A673 (cell line): ENCODE measurements around the gene ZNF716. TPM values are rescaled to one million over a fixed set of nuclear protein-coding genes. Genes with fewer than 3 reads are reported as not detected.
"Not testable (repeated sequence)": the region's sequence is repeated elsewhere in the genome, so short reads cannot be mapped to it uniquely, and the experiment has no call there.

Experiments used
- Bru-seq: library from RNA; stranded (reverse); fragments of 400-500 nt; gene quantifications from one replicate; lab custom pipeline; 2021; lab: Mats Ljungman, UMichigan
- BruChase-seq, 2 experiments: library from RNA; stranded (reverse); fragments of 400-500 nt; gene quantifications; one replicate each; lab custom pipeline; 2021; lab: Mats Ljungman, UMichigan
- BruUV-seq: library from RNA; stranded (reverse); fragments of 400-500 nt; replicated peaks from 2 replicates; lab custom pipeline; 2021; lab: Mats Ljungman, UMichigan
- CTCF ChIA-PET: fragments of 300-600 bp; sonication (Branson Sonifier 250); formaldehyde crosslinking; loops from one replicate; lab custom pipeline; 2022; ENCODE audit warnings: antibody characterized with exemption; lab: Charles Lee
- POLR2A ChIA-PET: fragments of 300-600 bp; sonication (Branson Sonifier 250); formaldehyde crosslinking; loops from one replicate; lab custom pipeline; 2022; ENCODE audit warnings: antibody characterized with exemption; ENCODE audit not compliant: low non-redundant PET; lab: Charles Lee
- DNase-seq: peaks from one replicate; pipeline ENCODE4 v3.0.0-alpha.2; 2015; ENCODE audit warnings: low spot score
- H3K27ac ChIP-seq: fragments of 200-600 bp; sonication (generic); 2 replicates; pipeline ENCODE4 v1.5.1; 2016; ENCODE audit warnings: mixed run types, low read depth, mild to moderate bottlenecking, mixed read lengths, antibody characterized with exemption, low read length; ENCODE audit not compliant: poor library complexity, severe bottlenecking
- H3K27me3 ChIP-seq: fragments of 200-600 bp; sonication (generic); replicated peaks from 2 replicates; pipeline ENCODE4 v1.6.1; 2017; ENCODE audit warnings: mixed run types, low read depth, mild to moderate bottlenecking, mixed read lengths, antibody characterized with exemption, low read length; ENCODE audit not compliant: insufficient read depth, poor library complexity
- H3K36me3 ChIP-seq: fragments of 200-600 bp; sonication (generic); 2 replicates; pipeline ENCODE4 v1.6.1; 2016; ENCODE audit warnings: mixed run types, mild to moderate bottlenecking, mixed read lengths, antibody characterized with exemption, low read length; ENCODE audit not compliant: insufficient read depth, poor library complexity, severe bottlenecking
- H3K4me1 ChIP-seq: fragments of 200-600 bp; sonication (generic); 2 replicates; pipeline ENCODE4 v1.6.1; 2017; ENCODE audit warnings: mixed run types, mild to moderate bottlenecking, mixed read lengths, antibody characterized with exemption, low read length; ENCODE audit not compliant: insufficient read depth, poor library complexity, severe bottlenecking
- H3K4me3 ChIP-seq: fragments of 200-600 bp; sonication (generic); 2 replicates; pipeline ENCODE4 v1.5.1; 2016; ENCODE audit warnings: low read depth, mixed run types, mild to moderate bottlenecking, mixed read lengths, low read length; ENCODE audit not compliant: poor library complexity, severe bottlenecking
- H3K9me3 ChIP-seq: fragments of 200-600 bp; sonication (generic); 2 replicates; pipeline ENCODE4 v1.6.1; 2016; ENCODE audit warnings: mixed run types, low read depth, mild to moderate bottlenecking, mixed read lengths, antibody characterized with exemption, low read length; ENCODE audit not compliant: poor library complexity, severe bottlenecking
- CTCF ChIP-seq: fragments of 300-800, 200-600 bp; sonication (generic); conservative IDR thresholded peaks from 2 replicates; pipeline ENCODE4 v1.5.1; 2017; ENCODE audit warnings: low read depth, mild to moderate bottlenecking, antibody characterized with exemption, low read length, moderate library complexity, mixed read lengths
- EZH2 ChIP-seq: fragments of 200-600 bp; sonication (generic); IDR thresholded peaks from 2 replicates; pipeline ENCODE4 v1.6.1; 2017; ENCODE audit warnings: borderline replicate concordance, low read depth, mild to moderate bottlenecking, mixed read lengths, antibody characterized with exemption, low read length; ENCODE audit not compliant: poor library complexity, severe bottlenecking
- intact Hi-C: fragments of 100-400 bp; cut with micrococcal nuclease; formaldehyde crosslinking; loops from one replicate; pipeline ENCODE4 v1.10.0; 2022; ENCODE audit not compliant: unreplicated experiment
- long read RNA-seq: library from polyadenylated mRNA; stranded (forward); transcript quantifications from one replicate; pipeline ENCODE4 v2.0.0, GENCODE V29; 2022
- total RNA-seq: library from RNA; stranded (reverse); gene quantifications from 2 replicates; pipeline ENCODE4 v1.2.3, GENCODE V29; 2021

The ZNF716 gene
- total RNA-seq (not detected in 2 replicates), Bru-seq, nascent RNA (not detected), BruChase-seq, experiment 1, labeled RNA remaining after a 2-hour chase (not detected), BruChase-seq, experiment 2, labeled RNA remaining after a 6-hour chase (not detected)
- long read RNA-seq = 0 reads

DNA sequence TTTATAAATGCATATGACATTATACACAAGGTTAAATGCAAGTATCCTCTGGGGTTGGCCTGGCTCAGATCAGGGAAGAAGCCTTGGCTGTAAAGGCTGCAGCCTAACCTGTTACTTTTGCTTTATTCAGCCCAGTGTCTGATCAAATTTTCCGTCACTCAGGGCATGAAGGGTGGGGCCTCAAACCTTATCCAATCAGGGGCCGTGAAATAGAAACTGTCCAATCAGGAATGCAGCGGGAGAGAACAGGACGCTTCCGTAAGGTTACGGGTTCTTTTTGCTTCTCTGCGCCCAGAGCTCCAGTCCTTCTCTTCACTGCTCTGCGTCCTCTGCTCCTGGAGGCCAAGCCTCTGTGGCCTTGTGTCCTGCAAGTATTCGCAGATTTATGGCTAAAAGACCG, at the start of gene ZNF716:
TSS of gene ZNF716 (plus strand) at position 274 of the 400 bp plus-strand sequence. CDS start at position 386, 112 bp downstream.
- Histone ChIP-seq H3K36me3 (no peaks in the 10 kb centered on the region), H3K4me3 (no peak within 1 kb of the TSS), H3K27ac (no peak within 1 kb of the TSS), H3K27me3 (no peaks in the 10 kb centered on the region), H3K9me3 (peaks cover 22% of the 10 kb centered on the region), H3K4me1 (no peaks in the 10 kb centered on the region)
- ChIA-PET CTCF (no interaction called here), POLR2A (no interaction called here)
- TF ChIP-seq EZH2 (no peak), CTCF (no peak)
- no peak for DNase-seq
- intact Hi-C loops = no loop called here
- BruUV-seq = no TSS peak

DNA sequence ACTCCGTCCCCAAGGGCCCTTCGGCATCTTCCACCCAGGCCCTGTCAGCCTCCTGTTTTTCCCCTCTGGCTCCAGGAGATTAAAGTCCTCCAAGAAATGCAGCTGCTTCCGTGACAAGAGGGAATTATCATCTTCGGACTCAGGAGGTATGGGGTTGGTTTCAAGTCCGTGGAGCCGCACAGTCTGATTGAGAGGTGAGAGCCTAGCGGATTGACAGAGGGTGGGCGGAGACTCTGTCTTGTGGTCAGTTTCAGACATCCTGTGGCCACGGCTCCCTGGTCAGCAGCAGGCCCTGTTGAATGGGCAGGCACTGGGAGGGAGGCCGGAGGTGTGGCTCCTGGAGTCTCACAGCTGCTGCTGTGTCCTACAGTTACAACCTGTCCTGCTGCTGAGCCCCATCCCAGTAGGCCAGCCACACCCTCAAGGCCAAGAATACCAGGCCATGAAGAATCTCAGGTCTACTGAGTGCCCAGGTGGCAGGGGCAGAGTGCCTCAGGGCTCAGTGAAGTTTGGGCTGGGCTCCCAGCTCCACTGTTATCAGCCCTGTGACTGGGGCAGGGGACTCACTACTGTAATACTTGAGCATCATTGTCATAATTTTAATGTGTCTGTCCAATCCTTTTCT, 49.3 kb upstream of the ZNF716 start:
- no peaks in the 10 kb centered on the region for H3K27me3 ChIP-seq
- H3K9me3 ChIP-seq = peaks cover 6% of the 10 kb centered on the region
- no peak for TF ChIP-seq EZH2
- H3K4me3 ChIP-seq = no peak overlapping the region
- ChIA-PET CTCF (no interaction called here), POLR2A (no interaction called here)
- no peak for DNase-seq
- H3K4me1 ChIP-seq = no peaks in the 10 kb centered on the region
- no peaks in the 10 kb centered on the region for H3K36me3 ChIP-seq
- no peak overlapping the region for H3K27ac ChIP-seq
- intact Hi-C loops = no loop called here
- BruUV-seq = no TSS peak

DNA sequence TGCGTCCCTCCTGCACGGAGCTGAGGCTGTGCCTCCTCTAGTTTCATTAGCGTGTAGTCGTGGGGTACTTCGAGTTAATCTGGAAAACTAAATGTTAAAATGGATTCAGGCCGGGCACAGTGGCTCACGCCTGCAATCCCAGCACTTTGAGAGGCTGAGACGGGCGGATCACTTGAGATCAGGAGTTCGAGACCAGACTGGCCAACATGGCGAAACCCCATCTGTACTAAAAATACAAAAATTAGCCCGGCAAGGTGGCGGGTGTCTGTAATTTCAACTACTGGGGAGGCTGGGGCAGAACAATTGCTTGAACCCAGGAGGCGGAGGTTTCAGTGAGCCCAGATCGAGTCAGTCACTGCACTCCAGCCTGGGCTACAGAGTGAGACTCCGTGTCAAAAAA, 46.9 kb upstream of the ZNF716 start:
- H3K36me3 ChIP-seq, intact Hi-C loops, CTCF ChIA-PET, POLR2A ChIA-PET, H3K4me3 ChIP-seq, H3K9me3 ChIP-seq, DNase-seq, H3K27me3 ChIP-seq, H3K4me1 ChIP-seq, BruUV-seq, H3K27ac ChIP-seq: not testable (repeated sequence)

DNA sequence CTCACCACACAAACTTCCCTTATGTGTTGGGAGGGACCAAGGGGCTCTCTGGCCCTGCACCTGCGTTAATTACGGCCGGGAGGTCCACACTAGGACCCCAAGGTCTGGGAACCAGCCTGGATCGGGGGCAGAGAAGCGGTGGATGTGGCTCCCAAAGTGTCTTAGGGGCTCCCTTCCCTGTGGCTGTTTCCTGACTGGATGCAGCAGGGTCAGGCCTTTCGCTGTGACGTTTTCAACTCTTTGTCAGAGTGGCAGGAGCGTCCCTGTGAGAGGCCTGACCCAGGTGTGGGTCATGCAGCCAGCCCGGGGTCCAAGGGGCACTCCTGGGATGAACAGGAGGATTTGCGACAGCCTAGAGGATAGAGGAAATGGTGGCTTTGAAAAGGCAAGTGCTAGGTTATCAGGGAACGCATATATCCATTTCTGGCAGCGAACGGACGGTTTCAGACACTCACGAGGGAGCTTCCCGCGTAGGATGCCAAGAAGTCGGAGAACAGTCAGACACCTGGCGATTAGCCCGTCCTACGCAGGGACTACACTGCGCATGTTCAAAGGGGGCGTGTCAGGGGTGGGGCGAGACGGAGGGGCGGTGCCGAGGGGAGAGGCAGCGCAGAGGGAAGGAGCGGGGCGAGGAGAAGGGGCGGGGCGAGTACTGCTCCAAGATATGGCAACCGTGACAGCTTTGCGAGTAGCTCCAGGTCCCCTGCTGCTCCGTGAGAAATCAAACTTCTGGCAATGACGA, 46.2 kb upstream of the ZNF716 start:
- BruUV-seq = no TSS peak
- TF ChIP-seq EZH2 (no peak), CTCF (no peak)
- Histone ChIP-seq H3K27me3 (no peaks in the 10 kb centered on the region), H3K4me3 (no peak overlapping the region), H3K36me3 (no peaks in the 10 kb centered on the region), H3K27ac (no peak overlapping the region), H3K4me1 (no peaks in the 10 kb centered on the region), H3K9me3 (peaks cover 9% of the 10 kb centered on the region)
- ChIA-PET CTCF (no interaction called here), POLR2A (no interaction called here)
- DNase-seq = no peak
- intact Hi-C loops = no loop called here
